Measurements from ENCODE around the gene OSBPL7. TPM values are rescaled to one million over a fixed set of nuclear protein-coding genes. Genes with fewer than 3 reads are reported as not detected.

Gene OSBPL7
- polyA plus RNA-seq, 1 donor (not counting 4 experiments of a cell fraction or from before 2014, with no cell fraction given), result 1.9 TPM

GRCh38 chr17:47841488-47842291 lies 20.1 kb upstream of the OSBPL7 start:
- dilution Hi-C loops (cut with MboI; ENCODE audit: extremely low pct_ligation_motif_present, low sequenced_read_pairs), result no loop called here
- Histone ChIP-seq H3K9ac (ENCODE audit: control insufficient read depth, extremely low read depth, insufficient read depth, low read length) (peak overlapping the region; percentile 81), H3K79me2 (ENCODE audit: control insufficient read depth, insufficient read depth, low read length) (peaks cover 5% of the 10 kb centered on the region), H2AFZ (ENCODE audit: control insufficient read depth, low read length) (peak overlapping the region; percentile 96), H3K27ac (ENCODE audit: control insufficient read depth, insufficient read depth, low read length) (peak overlapping the region; percentile 68), H3K4me1 (ENCODE audit: control insufficient read depth, extremely low read depth, insufficient read depth, low read length) (peaks cover 27% of the 10 kb centered on the region), H4K20me1 (ENCODE audit: control insufficient read depth, extremely low read depth, insufficient read depth, low read length) (no peaks in the 10 kb centered on the region), H3K9me3 (ENCODE audit: control insufficient read depth, low read depth, low read length) (no peaks in the 10 kb centered on the region), H3K4me3 (ENCODE audit: control insufficient read depth in 2 of 3, extremely low read depth in 1 of 3, insufficient read depth in 2 of 3, low read depth in 1 of 3, low read length in 3 of 3) (peak overlapping the region; percentile 78 to 95 (median 88)), H3K36me3 (ENCODE audit: control insufficient read depth in 2 of 2, extremely low read depth in 1 of 2, insufficient read depth in 2 of 2, low read length in 2 of 2) (peaks cover 0 to 13% of the 10 kb centered on the region in 2 experiments), H3K27me3 (ENCODE audit: control insufficient read depth, extremely low read depth, insufficient read depth, low read length) (no peaks in the 10 kb centered on the region), H3K9me1 (ENCODE audit: control insufficient read depth, extremely low read depth, insufficient read depth, low read length) (no peaks in the 10 kb centered on the region), H3K4me2 (ENCODE audit: control insufficient read depth, extremely low read depth, insufficient read depth, low read depth, low read length) (peak overlapping the region; percentile 96)
- DNase-seq (ENCODE audit: low read depth, low spot score) (no peak), FAIRE-seq (no peak)
- TF ChIP-seq EZH2 (IDR thresholded peaks at IDR 0.05; ENCODE audit: low read length), result no peak
- TF ChIP-seq, protein P1, sequence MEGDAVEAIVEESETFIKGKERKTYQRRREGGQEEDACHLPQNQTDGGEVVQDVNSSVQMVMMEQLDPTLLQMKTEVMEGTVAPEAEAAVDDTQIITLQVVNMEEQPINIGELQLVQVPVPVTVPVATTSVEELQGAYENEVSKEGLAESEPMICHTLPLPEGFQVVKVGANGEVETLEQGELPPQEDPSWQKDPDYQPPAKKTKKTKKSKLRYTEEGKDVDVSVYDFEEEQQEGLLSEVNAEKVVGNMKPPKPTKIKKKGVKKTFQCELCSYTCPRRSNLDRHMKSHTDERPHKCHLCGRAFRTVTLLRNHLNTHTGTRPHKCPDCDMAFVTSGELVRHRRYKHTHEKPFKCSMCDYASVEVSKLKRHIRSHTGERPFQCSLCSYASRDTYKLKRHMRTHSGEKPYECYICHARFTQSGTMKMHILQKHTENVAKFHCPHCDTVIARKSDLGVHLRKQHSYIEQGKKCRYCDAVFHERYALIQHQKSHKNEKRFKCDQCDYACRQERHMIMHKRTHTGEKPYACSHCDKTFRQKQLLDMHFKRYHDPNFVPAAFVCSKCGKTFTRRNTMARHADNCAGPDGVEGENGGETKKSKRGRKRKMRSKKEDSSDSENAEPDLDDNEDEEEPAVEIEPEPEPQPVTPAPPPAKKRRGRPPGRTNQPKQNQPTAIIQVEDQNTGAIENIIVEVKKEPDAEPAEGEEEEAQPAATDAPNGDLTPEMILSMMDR (optimal IDR thresholded peaks at IDR 0.05 in 1 of 3, IDR thresholded peaks at IDR 0.05 in 1 of 3, conservative IDR thresholded peaks at IDR 0.05 in 1 of 3; ENCODE audit: extremely low read depth in 1 of 3, insufficient read depth in 2 of 3, low read length in 3 of 3), result no peak

- peak; percentile 13 for FAIRE-seq
- Histone ChIP-seq H4K20me1 (ENCODE audit: control insufficient read depth, extremely low read depth, insufficient read depth, low read length) (no peaks in the 10 kb centered on the region), H2AFZ (ENCODE audit: control insufficient read depth, low read length) (peak within 1 kb of the TSS; percentile 96), H3K4me3 (ENCODE audit: control insufficient read depth in 2 of 3, extremely low read depth in 1 of 3, insufficient read depth in 2 of 3, low read depth in 1 of 3, low read length in 3 of 3) (peak within 1 kb of the TSS; percentile 78 to 95 (median 88)), H3K4me1 (ENCODE audit: control insufficient read depth, extremely low read depth, insufficient read depth, low read length) (peaks cover 21% of the 10 kb centered on the region), H3K27ac (ENCODE audit: control insufficient read depth, insufficient read depth, low read length) (peak within 1 kb of the TSS; percentile 68), H3K79me2 (ENCODE audit: control insufficient read depth, insufficient read depth, low read length) (peaks cover 5% of the 10 kb centered on the region), H3K4me2 (ENCODE audit: control insufficient read depth, extremely low read depth, insufficient read depth, low read depth, low read length) (peak within 1 kb of the TSS; percentile 96), H3K36me3 (ENCODE audit: control insufficient read depth in 2 of 2, extremely low read depth in 1 of 2, insufficient read depth in 2 of 2, low read length in 2 of 2) (peaks cover 0 to 16% of the 10 kb centered on the region in 2 experiments), H3K9me3 (ENCODE audit: control insufficient read depth, low read depth, low read length) (no peaks in the 10 kb centered on the region), H3K9ac (ENCODE audit: control insufficient read depth, extremely low read depth, insufficient read depth, low read length) (peak within 1 kb of the TSS; percentile 81), H3K27me3 (ENCODE audit: control insufficient read depth, extremely low read depth, insufficient read depth, low read length) (no peaks in the 10 kb centered on the region), H3K9me1 (ENCODE audit: control insufficient read depth, extremely low read depth, insufficient read depth, low read length) (no peaks in the 10 kb centered on the region)
- DNase-seq (ENCODE audit: low read depth, low spot score), result no peak
- dilution Hi-C loops (cut with MboI; ENCODE audit: extremely low pct_ligation_motif_present, low sequenced_read_pairs), result no loop called here
- TF ChIP-seq EZH2 (IDR thresholded peaks at IDR 0.05; ENCODE audit: low read length), result no peak
- TF ChIP-seq, protein P1 (optimal IDR thresholded peaks at IDR 0.05 in 1 of 3, IDR thresholded peaks at IDR 0.05 in 1 of 3, conservative IDR thresholded peaks at IDR 0.05 in 1 of 3; ENCODE audit: extremely low read depth in 1 of 3, insufficient read depth in 2 of 3, low read length in 3 of 3), result peak; percentile 88 to 98 (median 92)
Measured at GRCh38 chr17:47840742-47841487, 19.3 kb upstream of the OSBPL7 start, which contains the start of gene SCRN2. Gene SCRN2, minus strand, starts transcription at chr17:47841273. Its CDS starts 430 bp downstream, at chr17:47840843.

Measured in keratinocyte (primary cell).